DMS79 (cell line): ENCODE data around the gene COA1.

Experiments
- DNase-seq: peaks from one replicate; lab custom pipeline; 2025; lab: John Stamatoyannopoulos, UW

Gene COA1

DNA sequence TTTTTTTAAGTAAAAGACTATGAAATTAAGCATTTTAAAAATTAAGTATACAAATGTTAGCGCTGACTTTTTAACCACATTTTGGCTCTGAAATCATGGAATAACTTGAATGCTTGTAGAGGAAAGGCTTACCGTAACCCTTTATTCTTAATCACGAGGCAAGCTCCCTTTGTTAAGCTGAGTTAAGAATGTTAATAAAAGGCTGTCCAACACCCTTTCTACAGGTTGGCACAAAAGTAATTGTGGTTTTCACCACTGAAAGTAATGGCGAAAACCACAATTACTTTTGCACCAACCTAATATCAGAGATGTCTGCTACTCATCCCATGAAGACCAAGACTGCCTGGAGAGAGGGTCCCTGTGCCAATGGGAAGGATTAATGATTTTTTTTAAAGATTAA, 75.9 kb downstream of the COA1 start:
- DNase-seq: no peak

- no peak for DNase-seq
These were observed 77.0 kb downstream of the COA1 start for GRCh38 chr7:43652364-43652763.

- DNase-seq: no peak
These were observed 78.8 kb downstream of the COA1 start for GRCh38 chr7:43650457-43651052.

- DNase-seq: no peak
These were observed 79.5 kb downstream of the COA1 start for GRCh38 chr7:43649755-43650274.

- DNase-seq: no peak
These were observed 80.6 kb downstream of the COA1 start for GRCh38 chr7:43648473-43649406.

- peak; percentile 94 for DNase-seq
These were observed 81.5 kb downstream of the COA1 start for GRCh38 chr7:43647673-43648472.

DNA sequence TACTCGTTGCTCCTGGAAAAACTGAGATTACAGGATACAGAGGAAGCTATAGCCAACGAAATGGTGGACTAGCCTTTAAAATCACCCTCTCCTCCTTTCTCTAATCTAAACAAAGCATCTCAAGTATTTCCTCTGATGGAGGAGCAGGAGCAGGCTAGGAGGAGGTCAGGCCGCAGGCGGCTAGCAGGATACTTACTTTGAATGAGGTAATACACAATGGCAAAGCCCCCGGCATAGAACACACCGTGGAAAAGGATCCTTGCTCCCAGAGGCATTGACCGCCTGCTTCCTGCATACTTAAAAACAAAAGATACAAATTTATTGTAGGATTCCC, 82.0 kb downstream of the COA1 start:
- DNase-seq: peak; percentile 32

DNA sequence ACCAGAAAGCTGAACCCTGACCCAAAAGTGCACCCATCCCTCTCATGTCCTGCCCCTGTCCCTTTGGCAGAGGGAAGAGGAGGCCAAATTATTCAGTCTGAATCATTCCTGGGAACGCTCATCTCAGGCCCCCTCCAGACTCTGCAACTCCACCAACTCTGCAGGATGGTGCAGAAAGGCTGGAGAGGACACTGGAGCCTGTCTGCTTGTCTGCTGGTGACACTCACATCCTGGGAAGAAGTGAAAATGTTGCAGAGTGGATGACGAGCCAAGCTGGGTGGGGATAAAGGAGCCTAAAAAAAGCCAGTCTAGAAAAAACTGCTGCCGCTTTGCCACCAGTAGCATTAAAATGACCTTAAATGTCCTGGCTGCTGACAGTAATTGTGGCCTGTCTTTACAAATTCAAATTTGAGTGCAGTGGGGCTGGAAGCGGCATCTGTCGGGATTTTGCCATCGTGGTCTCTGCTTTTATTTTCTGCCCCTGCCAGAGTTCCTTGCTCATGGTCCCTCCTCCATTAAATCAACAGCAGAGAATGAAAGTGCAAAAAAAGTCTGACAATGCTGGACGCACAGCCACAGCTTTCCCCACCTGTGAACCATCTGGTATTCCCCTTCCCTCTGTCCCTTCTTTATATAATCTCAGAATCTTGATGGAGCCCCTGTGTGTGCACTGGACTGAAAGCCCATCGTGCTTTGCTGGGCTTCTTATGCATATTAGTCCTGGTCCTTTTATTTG, 82.6 kb downstream of the COA1 start:
- no peak for DNase-seq

GRCh38 chr7:43645699-43646226, 83.6 kb downstream of the COA1 start:
- no peak for DNase-seq

- DNase-seq: no peak
These were observed 85.5 kb downstream of the COA1 start for GRCh38 chr7:43643846-43644245.

- DNase-seq: no peak
These were observed 86.3 kb downstream of the COA1 start for GRCh38 chr7:43642897-43643630.

DNA sequence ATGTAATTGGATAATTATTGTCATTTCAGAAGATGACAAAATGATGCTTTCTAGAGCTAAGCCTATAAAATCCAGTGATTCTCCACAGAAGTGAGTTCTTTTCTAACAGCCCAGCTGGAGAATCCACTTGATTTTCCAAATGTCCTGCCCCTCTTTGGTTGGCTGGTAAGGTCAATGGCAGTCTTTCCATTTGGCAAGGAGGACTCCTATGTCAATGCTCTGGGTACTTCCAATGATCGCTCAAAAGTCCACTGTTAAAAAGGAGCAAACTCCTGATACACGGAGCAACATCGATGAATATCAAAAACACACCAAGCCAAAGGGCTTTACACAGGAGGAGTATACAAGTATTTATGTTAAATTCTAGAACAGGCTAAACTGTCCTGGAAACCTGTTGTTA, 88.6 kb downstream of the COA1 start:
- DNase-seq: no peak

DNA sequence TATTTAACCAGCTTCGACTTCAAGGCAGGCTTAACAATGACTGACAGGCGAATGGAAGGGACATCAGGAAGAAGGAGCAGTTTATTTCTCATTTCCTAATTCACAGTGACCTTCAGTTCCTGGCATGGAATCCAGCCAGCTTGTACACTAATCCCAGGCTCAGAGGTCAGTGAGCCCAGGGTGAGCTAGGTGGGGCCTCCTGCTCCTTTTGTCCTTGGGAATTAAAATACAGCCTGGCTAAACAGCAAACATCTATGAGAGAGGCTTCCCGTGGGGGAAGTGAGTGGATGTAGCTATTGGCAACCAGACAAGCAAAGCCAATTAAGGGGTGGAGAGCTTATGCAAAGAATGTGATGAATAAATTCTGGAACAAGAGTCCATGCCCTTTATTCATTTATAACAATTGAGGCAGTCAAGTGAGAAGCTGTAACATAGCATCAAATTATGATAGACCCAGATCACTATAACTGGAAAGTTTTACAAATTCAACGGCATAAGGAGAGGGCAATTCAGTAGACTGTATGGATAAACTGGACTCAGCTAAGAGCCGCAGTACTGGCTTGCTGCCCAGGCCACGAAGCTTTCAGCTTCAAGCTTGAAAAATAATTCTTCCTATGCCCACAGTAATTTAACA, 89.3 kb downstream of the COA1 start:
- DNase-seq: peak; percentile 99

- no peak for DNase-seq
These were observed 92.1 kb downstream of the COA1 start for GRCh38 chr7:43637114-43637806.

GRCh38 chr7:43636093-43636492, 93.2 kb downstream of the COA1 start:
- no peak for DNase-seq

DNA sequence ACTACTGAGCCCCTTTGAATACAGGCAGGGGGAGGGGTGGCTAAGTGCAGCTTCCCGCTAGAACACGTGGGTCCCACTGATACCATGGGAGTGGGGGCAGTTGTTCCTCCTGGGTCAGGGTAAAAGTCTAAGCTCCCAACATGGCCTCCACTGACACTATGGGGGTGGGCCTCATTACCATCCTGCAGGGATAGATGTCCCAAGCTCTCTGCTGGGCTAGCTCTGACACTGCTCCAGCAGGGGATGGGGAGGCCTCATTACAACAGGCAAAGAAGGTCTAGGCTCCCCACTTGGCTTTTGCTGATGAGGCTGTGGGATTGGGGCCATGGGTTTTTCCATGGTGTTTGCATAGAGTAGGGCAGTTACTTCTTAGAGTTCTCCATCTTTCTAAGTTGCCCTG, 94.9 kb downstream of the COA1 start:
- no peak for DNase-seq

DNA sequence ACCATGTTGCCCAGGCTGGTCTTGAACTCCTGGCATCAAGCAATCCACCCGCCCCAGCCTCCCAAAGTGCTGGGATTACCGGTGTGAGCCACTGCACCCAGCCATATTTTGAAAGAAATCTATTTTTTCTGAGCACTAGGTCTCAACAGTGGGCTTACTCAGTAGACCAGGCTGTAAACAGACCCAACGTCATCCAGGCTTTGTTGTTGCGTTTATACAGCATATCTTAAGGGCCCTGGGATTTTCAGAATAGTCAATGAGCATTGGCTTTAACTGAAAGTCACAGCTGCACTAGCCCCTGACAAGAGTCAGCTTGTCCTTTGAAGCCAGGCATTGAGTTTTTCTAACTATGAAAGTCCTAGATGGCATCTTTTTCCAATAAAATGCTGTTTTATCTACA, 96.6 kb downstream of the COA1 start:
- DNase-seq: no peak

DNA sequence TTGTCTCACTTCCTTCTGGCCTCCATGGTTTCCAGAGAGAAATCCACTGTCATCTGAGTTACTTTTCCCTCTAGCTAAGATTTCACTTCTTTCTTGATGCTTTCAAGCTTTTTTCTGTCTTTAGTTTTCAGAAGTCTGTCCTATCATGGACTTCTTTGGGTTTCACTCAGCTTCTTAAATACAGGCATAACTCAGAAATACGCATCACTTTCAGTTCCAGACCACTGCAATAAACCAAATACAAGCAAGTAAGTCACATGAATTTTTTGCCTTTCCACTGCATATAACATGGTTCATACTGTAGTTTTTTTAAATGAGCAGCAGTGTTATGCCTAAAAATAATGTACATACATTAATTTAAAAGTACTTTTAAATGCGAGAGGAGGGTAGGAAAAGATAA, 97.8 kb downstream of the COA1 start:
- DNase-seq: no peak

DNA sequence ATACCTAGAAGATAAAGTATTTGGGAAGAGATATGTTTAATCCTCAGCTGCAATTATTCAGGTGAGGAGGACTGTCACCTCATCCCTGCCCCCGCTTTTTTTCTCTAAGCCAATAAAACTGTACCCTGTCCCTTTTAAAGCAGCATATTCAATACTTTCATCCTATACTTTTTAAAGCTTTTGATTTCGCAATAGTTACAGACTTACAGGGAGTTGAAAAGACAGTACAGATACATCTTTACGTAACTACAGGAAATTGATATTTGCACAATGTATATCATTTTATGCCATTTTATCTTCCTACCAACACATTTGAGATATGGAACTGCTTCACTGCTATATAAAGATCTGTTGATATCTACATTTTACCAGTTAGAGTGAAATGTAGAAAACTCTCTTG, 98.8 kb downstream of the COA1 start:
- no peak for DNase-seq

DNA sequence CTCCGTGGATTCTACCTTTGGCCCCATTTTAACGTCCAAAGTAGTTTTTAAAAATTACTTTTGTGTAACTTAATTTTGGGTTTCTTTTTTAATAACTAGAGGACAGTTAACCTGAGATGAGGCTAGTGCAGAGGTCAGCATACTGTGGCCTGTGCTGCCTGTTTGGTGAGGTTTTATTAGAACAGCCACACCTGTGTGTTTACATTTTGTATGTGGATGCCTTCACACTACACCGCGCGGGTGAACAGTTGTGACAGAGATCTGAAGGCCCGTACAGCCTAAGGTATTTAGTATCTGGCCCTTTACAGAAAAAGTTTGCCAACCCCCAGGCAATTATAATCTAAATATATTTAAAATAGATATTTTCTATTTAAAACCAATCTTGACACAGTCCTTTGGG, 99.5 kb downstream of the COA1 start:
- DNase-seq: no peak
